K562 (cell line): ENCODE results near the gene RACGAP1. TPM values are rescaled to one million over a fixed set of nuclear protein-coding genes. Genes with fewer than 3 reads are reported as not detected.

Experiments used
- ATAC-seq: fragments of 200-7000 bp; cut with Tn5 transposase; 3 replicates; pipeline ENCODE4 v1.9.1; 2020; ENCODE audit warnings: moderate library complexity
- BruUV-seq: library from RNA; stranded (reverse); fragments of 400-500 nt; replicated peaks from 2 replicates; lab custom pipeline; 2021; lab: Mats Ljungman, UMichigan
- CTCF ChIA-PET: fragments of 300-600 bp; formaldehyde crosslinking; extraction: SDS; loops from one replicate; lab custom pipeline; 2021; ENCODE audit warnings: low intra/inter-chr PET ratio; lab: Yijun Ruan, JAX
- POLR2A ChIA-PET: fragments of 300-600, 350-650 bp; sonication (Branson Sonifier 250); formaldehyde crosslinking; extraction: SDS; loops from one replicate; lab custom pipeline; 2021; ENCODE audit warnings: antibody characterized with exemption, inconsistent platforms; lab: Yijun Ruan, JAX
- DNase-seq, 4 experiments: peaks; one replicate each; pipeline versions ENCODE4 v3.0.0 to v3.0.0-alpha.2; 2011 to 2018; ENCODE audit warnings: low spot score in 3 of 4, mixed read lengths in 3 of 4; ENCODE audit errors: extremely low read depth in 1 of 4
- FAIRE-seq: peaks from 2 replicates; lab custom pipeline; 2011; peaks lifted over from hg19 to GRCh38; lab: Jason Lieb, UNC
- H2AFZ ChIP-seq: 2 replicates; pipeline ENCODE4 v1.6.0; 2011; ENCODE audit warnings: low read depth, low read length, control low read depth, inconsistent platforms
- H3K27ac ChIP-seq: fragments of 200-600 bp; 3 replicates; pipeline ENCODE4 v1.8.0; 2011; ENCODE audit warnings: low read depth, mild to moderate bottlenecking, control low read depth, inconsistent platforms, low read length, moderate library complexity, mixed read lengths; ENCODE audit errors: extremely low read depth
- H3K27me3 ChIP-seq, 2 experiments: fragments of 300-600 bp in 1 of 2; 2 replicates in 1 of 2; 3 replicates in 1 of 2; pipeline versions ENCODE4 v1.6.0 to v1.8.0; 2011; ENCODE audit warnings: inconsistent platforms in 2 of 2, low read length in 2 of 2, mild to moderate bottlenecking in 1 of 2, mixed read lengths in 1 of 2, moderate library complexity in 1 of 2; ENCODE audit not compliant: control insufficient read depth in 2 of 2, insufficient read depth in 2 of 2
- H3K36me3 ChIP-seq: fragments of 300-600 bp; 3 replicates; pipeline ENCODE4 v1.8.0; 2011; ENCODE audit warnings: mild to moderate bottlenecking, low read length, inconsistent platforms; ENCODE audit not compliant: control insufficient read depth, insufficient read depth
- H3K4me1 ChIP-seq, 2 experiments: fragments of 200-600 bp in 1 of 2; replicated peaks in 1 of 2; 2 replicates in 1 of 2; 3 replicates in 1 of 2; pipeline versions ENCODE4 v1.5.1 to v1.8.0; 2011; ENCODE audit warnings: inconsistent platforms in 2 of 2, low read length in 2 of 2, mild to moderate bottlenecking in 1 of 2, mixed read lengths in 1 of 2, moderate library complexity in 1 of 2; ENCODE audit not compliant: control insufficient read depth in 2 of 2, insufficient read depth in 2 of 2
- H3K4me2 ChIP-seq: 2 replicates; pipeline ENCODE4 v1.6.1; 2011; ENCODE audit warnings: low read length, control low read depth, inconsistent platforms, mixed read lengths; ENCODE audit not compliant: insufficient read depth
- H3K4me3 ChIP-seq: fragments of 200-600 bp; sonication (generic), shearing (Covaris generic); 2 replicates; pipeline ENCODE4 v1.5.1; 2016; ENCODE audit warnings: control low read depth, inconsistent platforms
- H3K79me2 ChIP-seq: fragments of 200-600 bp; 3 replicates; pipeline ENCODE4 v1.8.0; 2011; ENCODE audit warnings: low read length, inconsistent platforms; ENCODE audit not compliant: control insufficient read depth, insufficient read depth
- H3K9ac ChIP-seq, 2 experiments: 2 replicates each; pipeline versions ENCODE4 v1.6.0 to v1.6.1; 2011; ENCODE audit warnings: low read depth in 2 of 2, low read length in 2 of 2, control low read depth in 1 of 2, inconsistent platforms in 1 of 2, mild to moderate bottlenecking in 1 of 2, mixed read lengths in 1 of 2; ENCODE audit not compliant: insufficient read depth in 1 of 2
- H3K9me1 ChIP-seq: one replicate; pipeline ENCODE4 v1.6.0; 2011; ENCODE audit warnings: inconsistent platforms, mild to moderate bottlenecking, low read length, moderate library complexity; ENCODE audit not compliant: control insufficient read depth, insufficient read depth
- H3K9me3 ChIP-seq: replicated peaks from 2 replicates; pipeline ENCODE4 v1.5.1; 2011; ENCODE audit warnings: low read depth, low read length, inconsistent platforms; ENCODE audit not compliant: control insufficient read depth, insufficient read depth
- H4K20me1 ChIP-seq: replicated peaks from 2 replicates; pipeline ENCODE4 v1.6.1; 2011; ENCODE audit warnings: low read length, inconsistent platforms, mixed read lengths; ENCODE audit not compliant: control insufficient read depth, insufficient read depth
- BRD9 ChIP-seq: fragments of 450-650 bp; IDR thresholded peaks from 2 replicates; pipeline ENCODE4 v1.6.1; 2018; ENCODE audit warnings: low read depth; ENCODE audit not compliant: partially characterized antibody
- GATAD2B ChIP-seq: fragments of 450-650 bp; IDR thresholded peaks from 2 replicates; pipeline ENCODE4 v1.6.1; 2017; ENCODE audit warnings: mild to moderate bottlenecking, borderline replicate concordance
- L3MBTL2 ChIP-seq: fragments of 450-650 bp; IDR thresholded peaks from 2 replicates; pipeline ENCODE4 v1.6.1; 2016; ENCODE audit warnings: mild to moderate bottlenecking, moderate library complexity
- RFX1 ChIP-seq: fragments of 450-650 bp; IDR thresholded peaks from 2 replicates; pipeline ENCODE4 v1.6.1; 2016; ENCODE audit warnings: mild to moderate bottlenecking, moderate library complexity
- THRAP3 ChIP-seq: fragments of 450-650 bp; IDR thresholded peaks from 2 replicates; pipeline ENCODE4 v1.6.1; 2016; ENCODE audit warnings: mild to moderate bottlenecking, inconsistent platforms, borderline replicate concordance
- WGBS: fragments of 100-300 bp; shearing (Covaris generic); methylation state at CpG from one replicate; pipeline ENCODE4 v1.1.6; 2016; ENCODE audit warnings: low coverage, mixed read lengths; ENCODE audit not compliant: insufficient coverage; ENCODE audit errors: missing lambda C conversion rate; 5-methylcytosine and 5-hydroxymethylcytosine counted together
- in situ Hi-C: fragments of 300-500 bp; cut with MboI; formaldehyde crosslinking; loops from 4 replicates; pipeline ENCODE4 v1.15.0; 2018; ENCODE audit warnings: inconsistent platforms, mixed read lengths
- intact Hi-C: fragments of 100-400 bp; cut with micrococcal nuclease; formaldehyde crosslinking; loops from 2 replicates; pipeline ENCODE4 v1.14.2; 2022
- polyA plus RNA-seq, 8 experiments: library from polyadenylated mRNA; depleted of rRNA in 4 of 8; stranded (reverse) in 5 of 8; unstranded in 3 of 8; fragments of >200 nt; fragmentation: Nextera tagmentation in 2 of 8; fragmentation: Illumina TruSeq in 1 of 8; extraction: Ambion mirVana in 2 of 8; extraction: Trizol in 1 of 8; gene quantifications; 2 replicates each; pipeline versions ENCODE4 v1.2.1 to v1.2.3, GENCODE V29; 2011 to 2014; ENCODE audit warnings: inconsistent platforms in 1 of 8, missing spikeins in 1 of 8
- total RNA-seq, 7 experiments: library from RNA; depleted of rRNA in 6 of 7; stranded (reverse); fragments of >200 nt in 6 of 7; fragmentation: Illumina TruSeq in 2 of 7; extraction: Trizol in 2 of 7; gene quantifications; 2 replicates each; pipeline versions ENCODE4 v1.2.1 to v1.2.3, GENCODE V29; 2011 to 2021; ENCODE audit warnings: low replicate concordance in 1 of 7
- TF ChIP-seq, protein P1 (sequence below): fragments of 200-800 bp; sonication (Bioruptor generic); IDR thresholded peaks from 2 replicates; pipeline ENCODE4 v1.6.1; 2017; ENCODE audit warnings: missing genetic modification characterization, missing compliant biosample characterization
- TF ChIP-seq, protein P2 (sequence below): sonication (generic); formaldehyde crosslinking; IDR thresholded peaks from 2 replicates; pipeline ENCODE4 v1.8.0; 2022; ENCODE audit warnings: missing genetic modification reagents, mild to moderate bottlenecking, moderate library complexity, borderline replicate concordance

RACGAP1 gene
- total and polyA plus RNA-seq, 9 of the 15 experiments (the other 6 are each of a cell fraction or from before 2014, with no cell fraction given): 56.4 to 92.9 (median 71.8) TPM

DNA sequence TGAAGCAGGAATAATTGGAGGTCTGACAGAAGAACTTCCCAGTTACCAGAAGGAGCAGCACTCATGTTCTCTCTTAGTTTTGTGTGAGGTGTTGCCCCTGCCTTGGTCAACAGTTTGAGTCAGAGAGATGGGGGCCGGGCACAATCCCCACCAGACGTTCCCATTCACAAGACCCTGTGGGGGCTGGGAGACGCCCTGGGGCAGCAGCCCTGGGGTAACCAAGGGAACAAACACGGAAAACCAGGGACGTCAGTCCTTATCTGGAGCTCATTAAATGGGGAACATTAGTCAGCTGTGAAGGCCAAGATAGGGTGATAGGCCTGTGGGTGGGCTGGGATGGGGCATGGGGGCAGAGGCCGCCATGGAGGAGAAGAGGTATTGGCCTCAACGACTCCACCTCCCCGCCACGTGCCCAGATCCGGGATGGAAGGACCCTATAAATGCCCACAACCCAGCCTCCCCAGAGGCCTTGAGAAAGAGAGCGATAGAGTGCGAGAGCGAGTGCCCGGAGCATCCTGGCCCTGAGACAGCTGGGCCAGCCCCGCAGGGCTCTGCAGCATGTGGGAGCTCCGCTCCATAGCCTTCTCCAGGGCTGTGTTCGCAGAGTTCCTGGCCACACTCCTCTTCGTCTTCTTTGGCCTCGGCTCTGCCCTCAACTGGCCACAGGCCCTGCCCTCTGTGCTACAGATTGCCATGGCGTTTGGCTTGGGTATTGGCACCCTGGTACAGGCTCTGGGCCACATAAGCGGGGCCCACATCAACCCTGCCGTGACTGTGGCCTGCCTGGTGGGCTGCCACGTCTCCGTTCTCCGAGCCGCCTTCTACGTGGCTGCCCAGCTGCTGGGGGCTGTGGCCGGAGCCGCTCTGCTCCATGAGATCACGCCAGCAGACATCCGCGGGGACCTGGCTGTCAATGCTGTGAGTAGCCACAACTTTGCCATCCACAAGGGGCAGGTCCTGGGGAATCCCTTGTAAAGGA lies 74.7 kb downstream of the RACGAP1 start, which contains the start of gene AQP2:
TSS of gene AQP2 (plus strand) at position 465 of the 979 bp plus-strand sequence. CDS start at position 559, 94 bp downstream.
- Histone ChIP-seq H3K4me3 (no peak within 1 kb of the TSS), H3K9me1 (no peaks in the 10 kb centered on the region), H2AFZ (0 out of 2 replicates have a peak within 1 kb of the TSS, but pooled peaks have one; percentile 9), H4K20me1 (no peaks in the 10 kb centered on the region), H3K27ac (no peak within 1 kb of the TSS), H3K79me2 (no peaks in the 10 kb centered on the region), H3K9ac (peak within 1 kb of the TSS in 1 of 2 experiments; percentile 48; a peak in 2 of 4 replicates), H3K27me3 (peaks cover 7 to 25% of the 10 kb centered on the region in 2 experiments; a peak in 3 of 5 replicates), H3K9me3 (no peaks in the 10 kb centered on the region), H3K4me2 (no peak within 1 kb of the TSS), H3K4me1 (peaks cover 5 to 26% of the 10 kb centered on the region in 2 experiments; a peak in 4 of 5 replicates), H3K36me3 (no peaks in the 10 kb centered on the region)
- FAIRE-seq (no peak), DNase-seq (no peak), ATAC-seq (no peak)
- ChIA-PET CTCF (no interaction called here), POLR2A (interaction anchor here (0.6 to 1.8 kb wide), 5 partner anchors 8 to 208 kb away, joined by 3 to 5 read pairs (median 3); no protein-coding TSS in a partner anchor)
- intact Hi-C loops: no loop called here
- no TSS peak for BruUV-seq
- TF ChIP-seq, protein P1, sequence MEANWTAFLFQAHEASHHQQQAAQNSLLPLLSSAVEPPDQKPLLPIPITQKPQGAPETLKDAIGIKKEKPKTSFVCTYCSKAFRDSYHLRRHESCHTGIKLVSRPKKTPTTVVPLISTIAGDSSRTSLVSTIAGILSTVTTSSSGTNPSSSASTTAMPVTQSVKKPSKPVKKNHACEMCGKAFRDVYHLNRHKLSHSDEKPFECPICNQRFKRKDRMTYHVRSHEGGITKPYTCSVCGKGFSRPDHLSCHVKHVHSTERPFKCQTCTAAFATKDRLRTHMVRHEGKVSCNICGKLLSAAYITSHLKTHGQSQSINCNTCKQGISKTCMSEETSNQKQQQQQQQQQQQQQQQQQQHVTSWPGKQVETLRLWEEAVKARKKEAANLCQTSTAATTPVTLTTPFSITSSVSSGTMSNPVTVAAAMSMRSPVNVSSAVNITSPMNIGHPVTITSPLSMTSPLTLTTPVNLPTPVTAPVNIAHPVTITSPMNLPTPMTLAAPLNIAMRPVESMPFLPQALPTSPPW: peak; percentile 40; the same call in 1 of the 2 replicates
- TF ChIP-seq BRD9 (no peak), L3MBTL2 (no peak), GATAD2B (no peak), THRAP3 (no peak), RFX1 (peak; percentile 43; the same call in 1 of the 2 replicates)
- TF ChIP-seq, protein P2, sequence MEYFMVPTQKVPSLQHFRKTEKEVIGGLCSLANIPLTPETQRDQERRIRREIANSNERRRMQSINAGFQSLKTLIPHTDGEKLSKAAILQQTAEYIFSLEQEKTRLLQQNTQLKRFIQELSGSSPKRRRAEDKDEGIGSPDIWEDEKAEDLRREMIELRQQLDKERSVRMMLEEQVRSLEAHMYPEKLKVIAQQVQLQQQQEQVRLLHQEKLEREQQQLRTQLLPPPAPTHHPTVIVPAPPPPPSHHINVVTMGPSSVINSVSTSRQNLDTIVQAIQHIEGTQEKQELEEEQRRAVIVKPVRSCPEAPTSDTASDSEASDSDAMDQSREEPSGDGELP (CRISPR knock-in tag): peak; percentile 55; the same call in 1 of the 2 replicates
- WGBS: 39% methylated on average over 31 of the region's 32 CpGs
- in situ Hi-C loops: no loop called here
